Caco-2 (cell line): ENCODE data around the gene BBX. TPM values are rescaled to one million over a fixed set of nuclear protein-coding genes. Genes with fewer than 3 reads are reported as not detected.

Experiments
- BruUV-seq: library from RNA; stranded (reverse); fragments of 400-500 nt; replicated peaks from 2 replicates; lab custom pipeline; 2021; lab: Mats Ljungman, UMichigan
- CTCF ChIA-PET: fragments of 300-600 bp; sonication (Branson Sonifier 250); formaldehyde crosslinking; loops from one replicate; lab custom pipeline; 2022; ENCODE audit warnings: antibody characterized with exemption; lab: Charles Lee
- POLR2A ChIA-PET: fragments of 300-600 bp; sonication (Branson Sonifier 250); formaldehyde crosslinking; loops from one replicate; lab custom pipeline; 2022; ENCODE audit warnings: antibody characterized with exemption; lab: Charles Lee
- DNase-seq, 2 experiments: peaks; one replicate each; pipeline versions ENCODE4 v3.0.0 to v3.0.0-alpha.2; 2020 to 2022
- H3K27me3 ChIP-seq: replicated peaks from 2 replicates; pipeline ENCODE4 v1.6.0; 2011; ENCODE audit warnings: low read length; ENCODE audit not compliant: control insufficient read depth, insufficient read depth
- H3K36me3 ChIP-seq: 2 replicates; pipeline ENCODE4 v1.5.1; 2011; ENCODE audit warnings: low read length; ENCODE audit not compliant: control insufficient read depth, insufficient read depth
- H3K4me1 ChIP-seq: fragments of 250-450 bp; sonication (Bioruptor Pico); 2 replicates; pipeline ENCODE4 v1.5.1; 2020; ENCODE audit warnings: mild to moderate bottlenecking
- H3K4me3 ChIP-seq: 2 replicates; pipeline ENCODE4 v1.5.1; 2011; ENCODE audit warnings: low read depth, mild to moderate bottlenecking, control low read depth, low read length
- H3K9me3 ChIP-seq: fragments of 250-450 bp; sonication (Bioruptor Pico); 2 replicates; pipeline ENCODE4 v1.5.1; 2020; ENCODE audit warnings: mild to moderate bottlenecking, moderate library complexity
- H3K27ac Mint-ChIP-seq: one replicate; pipeline ENCODE4 v1.8.0; 2022; ENCODE audit warnings: mixed read lengths; ENCODE audit not compliant: unreplicated experiment
- H3K27me3 Mint-ChIP-seq: one replicate; pipeline ENCODE4 v1.8.0; 2022; ENCODE audit warnings: mixed read lengths; ENCODE audit not compliant: insufficient read depth, unreplicated experiment
- H3K36me3 Mint-ChIP-seq: one replicate; pipeline ENCODE4 v1.8.0; 2022; ENCODE audit warnings: mild to moderate bottlenecking, mixed read lengths; ENCODE audit not compliant: insufficient read depth, unreplicated experiment
- H3K4me1 Mint-ChIP-seq: one replicate; pipeline ENCODE4 v1.8.0; 2022; ENCODE audit warnings: low read depth, mixed read lengths; ENCODE audit not compliant: unreplicated experiment
- H3K4me3 Mint-ChIP-seq: one replicate; pipeline ENCODE4 v1.8.0; 2022; ENCODE audit warnings: mild to moderate bottlenecking, moderate library complexity, mixed read lengths; ENCODE audit not compliant: unreplicated experiment
- H3K9me3 Mint-ChIP-seq: one replicate; pipeline ENCODE4 v1.8.0; 2022; ENCODE audit warnings: mixed read lengths; ENCODE audit not compliant: unreplicated experiment
- CTCF ChIP-seq, 2 experiments: fragments of 200-600 bp in 1 of 2; IDR thresholded peaks; 1 replicate in 1 of 2; 2 replicates in 1 of 2; pipeline versions ENCODE4 v1.5.1 to v1.8.0; 2011 to 2022; ENCODE audit warnings: antibody characterized with exemption in 1 of 2, control low read depth in 1 of 2, inconsistent platforms in 1 of 2, low read depth in 1 of 2, low read length in 1 of 2, mild to moderate bottlenecking in 1 of 2, moderate library complexity in 1 of 2; ENCODE audit not compliant: insufficient read depth in 1 of 2, severe bottlenecking in 1 of 2, unreplicated experiment in 1 of 2
- intact Hi-C: fragments of 100-400 bp; cut with micrococcal nuclease; formaldehyde crosslinking; loops from one replicate; pipeline ENCODE4 v1.10.0; 2022; ENCODE audit not compliant: unreplicated experiment
- total RNA-seq: library from RNA; stranded (reverse); gene quantifications from 2 replicates; pipeline ENCODE4 v1.2.3, GENCODE V29; 2022

The BBX gene
- total RNA-seq, 1 experiment from 2014 or later = 2.6 TPM

DNA sequence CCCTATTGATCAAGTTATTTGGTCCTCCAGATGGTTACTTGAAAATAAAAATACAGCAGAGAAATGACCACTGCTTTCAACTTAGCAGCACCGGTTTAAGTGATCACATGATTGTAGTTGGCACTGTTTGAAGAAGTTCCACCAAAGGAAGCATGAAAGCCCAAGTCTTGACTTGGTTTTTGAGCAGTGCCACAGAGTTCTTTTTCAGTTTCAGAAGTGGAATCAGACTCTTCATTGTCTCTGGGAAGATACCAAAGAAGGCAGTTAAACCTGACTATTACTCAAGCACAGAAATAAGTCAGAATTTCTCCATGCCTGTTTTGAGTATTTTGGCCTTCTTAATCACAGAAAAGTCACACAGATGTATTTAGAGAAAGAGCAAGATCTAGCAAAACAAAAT, 66.7 kb downstream of the BBX start:
- Mint-ChIP-seq H3K27me3 (peaks cover 19% of the 10 kb centered on the region), H3K4me3 (no peak overlapping the region), H3K27ac (no peak overlapping the region), H3K9me3 (no peaks in the 10 kb centered on the region), H3K4me1 (no peaks in the 10 kb centered on the region), H3K36me3 (no peaks in the 10 kb centered on the region)
- intact Hi-C loops = no loop called here
- no peaks in the 10 kb centered on the region for H3K4me1 ChIP-seq
- no peaks in the 10 kb centered on the region for H3K36me3 ChIP-seq
- no peaks in the 10 kb centered on the region for H3K9me3 ChIP-seq
- no peaks in the 10 kb centered on the region for H3K27me3 ChIP-seq
- TF ChIP-seq CTCF (IDR thresholded peaks at IDR 0.05; ENCODE audit: insufficient read depth in 1 of 2, low read depth in 1 of 2, low read length in 1 of 2, severe bottlenecking in 1 of 2, unreplicated experiment in 1 of 2) = no peak
- no peak overlapping the region for H3K4me3 ChIP-seq
- no TSS peak for BruUV-seq
- no peak for DNase-seq
- ChIA-PET POLR2A (no interaction called here), CTCF (no interaction called here)

DNA sequence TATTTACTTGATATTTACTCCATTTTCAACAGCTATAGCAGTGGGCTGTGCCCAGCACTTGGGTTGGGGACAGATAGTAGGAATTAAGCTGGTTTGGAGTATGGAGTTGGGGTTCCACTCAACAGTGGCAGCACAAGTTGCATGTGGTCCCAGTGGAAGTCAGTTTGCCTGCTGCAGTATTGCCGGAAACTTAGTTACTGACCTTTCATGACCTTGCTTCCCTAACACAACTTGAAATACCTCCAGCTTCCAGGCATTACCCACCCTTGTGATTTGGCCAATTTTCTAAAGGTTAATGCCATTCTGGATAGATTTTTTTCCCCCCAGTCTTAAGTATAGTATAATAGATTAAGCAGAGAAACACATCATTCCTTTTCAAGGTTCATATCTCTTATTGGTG, 68.0 kb downstream of the BBX start:
- BruUV-seq = no TSS peak
- TF ChIP-seq CTCF (IDR thresholded peaks at IDR 0.05; ENCODE audit: insufficient read depth in 1 of 2, low read depth in 1 of 2, low read length in 1 of 2, severe bottlenecking in 1 of 2, unreplicated experiment in 1 of 2) = no peak
- Histone ChIP-seq H3K9me3 (no peaks in the 10 kb centered on the region), H3K36me3 (no peaks in the 10 kb centered on the region), H3K4me3 (no peak overlapping the region), H3K4me1 (no peaks in the 10 kb centered on the region), H3K27me3 (no peaks in the 10 kb centered on the region)
- ChIA-PET POLR2A (no interaction called here), CTCF (no interaction called here)
- Mint-ChIP-seq H3K9me3 (no peaks in the 10 kb centered on the region), H3K27ac (no peak overlapping the region), H3K4me1 (no peaks in the 10 kb centered on the region), H3K36me3 (no peaks in the 10 kb centered on the region), H3K27me3 (peaks cover 16% of the 10 kb centered on the region), H3K4me3 (no peak overlapping the region)
- no peak for DNase-seq
- intact Hi-C loops = no loop called here

DNA sequence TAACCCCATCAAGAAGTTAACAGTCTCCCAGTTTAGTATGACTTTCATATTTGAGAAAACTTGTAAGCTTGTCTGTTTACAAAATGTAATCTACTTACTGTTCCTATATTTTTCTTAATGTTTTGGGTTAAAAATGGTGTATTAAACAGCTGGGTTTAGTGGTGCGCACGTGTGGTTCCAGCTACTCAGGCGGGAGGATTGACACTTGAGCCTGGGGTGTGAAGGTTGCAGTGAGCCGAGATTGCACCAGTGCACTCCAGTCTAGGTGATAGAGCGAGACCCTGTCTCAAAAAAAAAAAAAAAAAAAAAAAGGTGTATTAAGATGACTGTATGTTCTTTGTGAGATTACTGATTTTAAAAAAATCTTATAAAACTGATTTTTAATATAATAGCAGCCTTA, 69.3 kb downstream of the BBX start:
- Histone ChIP-seq H3K9me3 (no peaks in the 10 kb centered on the region), H3K4me3 (no peak overlapping the region), H3K4me1 (no peaks in the 10 kb centered on the region), H3K27me3 (no peaks in the 10 kb centered on the region), H3K36me3 (no peaks in the 10 kb centered on the region)
- Mint-ChIP-seq H3K27ac (no peak overlapping the region), H3K4me3 (no peak overlapping the region), H3K36me3 (no peaks in the 10 kb centered on the region), H3K4me1 (no peaks in the 10 kb centered on the region), H3K27me3 (peaks cover 16% of the 10 kb centered on the region), H3K9me3 (no peaks in the 10 kb centered on the region)
- DNase-seq = no peak
- intact Hi-C loops = no loop called here
- POLR2A ChIA-PET = no interaction called here
- TF ChIP-seq CTCF (IDR thresholded peaks at IDR 0.05; ENCODE audit: insufficient read depth in 1 of 2, low read depth in 1 of 2, low read length in 1 of 2, severe bottlenecking in 1 of 2, unreplicated experiment in 1 of 2) = no peak
- BruUV-seq = no TSS peak
- CTCF ChIA-PET = no interaction called here
